GM18870 (cell line): ENCODE data around the gene ANP32E.
"Not testable (repeated sequence)": the region's sequence is repeated elsewhere in the genome, so short reads cannot be mapped to it uniquely, and the experiment has no call there.

Experiments used
- ATAC-seq: cut with Tn5 transposase; IDR thresholded peaks from one replicate; pipeline ENCODE4 v1.9.1; 2021; ENCODE audit warnings: moderate library complexity; ENCODE audit not compliant: unreplicated experiment

Gene ANP32E

GRCh38 chr1:150214099-150214756 is 21.7 kb downstream of the ANP32E start:
- not testable (repeated sequence) for ATAC-seq

- ATAC-seq: peak; percentile 81
Observed at GRCh38 chr1:150213170-150214098, 22.5 kb downstream of the ANP32E start.

- ATAC-seq: no peak
Observed at GRCh38 chr1:150212070-150212469, 23.8 kb downstream of the ANP32E start.

- ATAC-seq: no peak
Observed at GRCh38 chr1:150210706-150211105, 25.2 kb downstream of the ANP32E start.

- ATAC-seq: no peak
Observed at GRCh38 chr1:150210091-150210490, 25.8 kb downstream of the ANP32E start.

DNA sequence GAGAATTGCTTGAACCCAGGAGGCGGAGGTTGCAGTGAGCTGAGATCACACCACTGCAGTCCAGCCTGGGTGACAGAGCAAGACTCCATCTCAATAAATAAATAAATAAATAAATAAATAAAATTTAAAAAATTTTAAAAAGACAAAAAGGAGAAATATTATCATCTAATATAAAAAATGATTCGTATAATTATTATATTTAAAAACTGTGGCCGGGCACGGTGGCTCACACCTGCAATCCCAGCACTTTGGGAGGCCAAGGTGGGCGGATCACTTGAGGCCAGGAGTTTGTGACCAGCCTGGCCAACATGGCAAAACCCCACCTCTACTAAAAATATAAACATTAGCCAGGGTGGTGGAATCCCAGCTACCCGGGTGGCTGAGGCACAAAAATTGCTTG is 27.5 kb downstream of the ANP32E start:
- ATAC-seq: not testable (repeated sequence)

DNA sequence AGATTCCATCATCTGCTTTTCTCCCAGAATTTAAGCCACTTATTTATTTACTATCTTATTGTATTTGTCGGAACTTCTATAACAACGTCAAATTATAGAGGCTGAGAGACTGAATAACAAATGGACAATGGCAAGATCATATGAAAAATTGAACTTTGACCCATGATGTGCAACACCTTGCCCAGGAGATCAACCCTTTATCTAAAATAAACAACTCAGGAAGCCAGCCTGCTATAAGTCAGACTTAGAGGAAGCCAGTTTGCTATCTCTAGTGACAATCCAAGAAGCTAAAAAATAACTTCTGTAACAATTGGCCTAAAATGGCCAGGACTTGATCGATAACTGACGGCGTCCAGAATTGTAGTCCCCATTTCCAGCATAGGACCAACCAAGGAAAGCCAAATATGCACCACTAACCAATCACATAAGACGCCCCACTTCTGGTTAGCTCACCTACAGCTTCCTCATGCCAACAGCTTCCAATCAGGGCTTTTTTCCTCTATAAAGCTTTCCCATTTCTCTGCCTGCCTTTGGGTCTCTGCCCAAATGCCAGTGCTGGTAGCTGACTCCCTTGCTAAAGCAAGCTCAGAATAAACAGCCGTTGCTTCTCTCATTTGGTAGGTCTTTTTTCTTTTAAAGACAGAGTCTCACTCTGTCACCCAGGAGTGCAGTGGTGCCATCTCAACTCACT is 28.5 kb downstream of the ANP32E start:
- no peak for ATAC-seq

- no peak for ATAC-seq
Observed at GRCh38 chr1:150196417-150196816, 39.5 kb downstream of the ANP32E start.

GRCh38 chr1:150194381-150195031 is 41.4 kb downstream of the ANP32E start:
- ATAC-seq: no peak

DNA sequence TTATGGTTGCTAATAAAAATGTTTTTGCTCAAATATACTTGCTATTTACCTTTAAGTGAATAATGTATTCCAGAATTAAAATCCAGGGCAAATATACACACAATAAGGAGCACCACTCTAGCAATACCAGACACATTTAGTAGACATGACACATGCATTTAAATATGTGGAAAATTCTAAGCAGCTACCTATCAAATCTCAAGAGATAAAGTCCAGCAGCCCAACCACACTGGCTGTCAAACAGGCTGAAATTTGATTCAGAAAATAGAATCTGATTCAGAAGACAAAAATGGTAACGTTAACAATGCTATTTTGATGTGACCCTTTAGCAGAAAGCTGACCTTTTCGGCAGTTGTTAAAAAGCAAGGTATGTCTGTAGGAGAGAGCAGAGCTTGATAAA is 43.9 kb downstream of the ANP32E start:
- no peak for ATAC-seq

- ATAC-seq: no peak
Observed at GRCh38 chr1:150187560-150187931, 48.4 kb downstream of the ANP32E start.

- no peak for ATAC-seq
Observed at GRCh38 chr1:150186789-150187559, 48.9 kb downstream of the ANP32E start.

- ATAC-seq: not testable (repeated sequence)
Observed at GRCh38 chr1:150186438-150186788, 49.5 kb downstream of the ANP32E start.

GRCh38 chr1:150185481-150185880 is 50.4 kb downstream of the ANP32E start:
- ATAC-seq: no peak

- no peak for ATAC-seq
Observed at GRCh38 chr1:150183061-150183460, 52.9 kb downstream of the ANP32E start.

DNA sequence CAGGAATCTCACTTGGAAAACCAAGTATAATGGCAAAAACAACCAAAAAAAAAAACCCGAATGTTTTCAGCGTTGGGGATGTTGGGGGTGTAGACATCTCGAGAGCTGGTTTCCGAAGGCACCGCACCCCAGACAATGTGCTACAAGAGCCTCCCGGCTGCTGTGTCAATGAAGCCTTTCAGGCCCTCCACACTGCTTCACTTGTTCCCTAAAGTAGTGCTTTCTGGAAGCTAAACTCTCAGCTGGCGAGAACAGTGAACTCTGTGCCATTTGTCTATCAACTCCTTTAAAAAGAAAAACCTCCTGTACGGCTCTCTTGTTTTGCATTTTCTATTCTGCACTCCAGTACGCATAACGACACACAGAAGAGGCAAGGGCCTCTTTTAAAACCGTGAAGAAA is 53.7 kb downstream of the ANP32E start:
- no peak for ATAC-seq

- ATAC-seq: no peak
Observed at GRCh38 chr1:150180474-150180873, 55.4 kb downstream of the ANP32E start.

GRCh38 chr1:150179867-150180266 is 56.0 kb downstream of the ANP32E start:
- no peak for ATAC-seq

GRCh38 chr1:150178548-150178947 is 57.4 kb downstream of the ANP32E start:
- ATAC-seq: no peak

DNA sequence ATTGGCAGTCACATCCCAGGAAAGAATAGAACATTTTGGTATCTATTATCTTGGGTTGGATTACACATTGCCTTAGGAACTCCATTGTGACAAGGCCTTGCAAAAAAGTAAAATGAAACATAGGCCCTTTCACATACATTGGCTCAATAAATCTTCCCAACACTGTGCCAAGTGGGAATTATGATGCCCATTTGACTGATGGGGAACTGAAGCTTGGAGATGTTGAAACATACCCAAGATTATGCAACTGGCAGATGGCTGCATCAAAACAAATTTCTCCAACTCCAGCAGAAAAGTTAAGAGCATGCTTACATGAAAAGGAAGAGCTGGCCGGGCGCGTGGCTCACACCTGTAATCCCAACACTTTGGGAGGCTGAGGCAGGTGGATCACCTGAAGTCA is 59.3 kb downstream of the ANP32E start:
- no peak for ATAC-seq
